Keratinocyte (primary cell): ENCODE measurements around the gene MPZL1. TPM values are rescaled to one million over a fixed set of nuclear protein-coding genes. Genes with fewer than 3 reads are reported as not detected.

ENCODE experiments used
- DNase-seq: peaks from one replicate; pipeline ENCODE4 v3.0.0-alpha.2; 2011; ENCODE audit warnings: low read depth, missing footprints, low spot score
- FAIRE-seq: peaks from 2 replicates; lab custom pipeline; 2011; peaks lifted over from hg19 to GRCh38; lab: Jason Lieb, UNC
- H2AFZ ChIP-seq: 2 replicates; pipeline ENCODE4 v1.6.0; 2012; ENCODE audit warnings: low read length, control low read depth, inconsistent platforms; ENCODE audit not compliant: control insufficient read depth
- H3K27ac ChIP-seq: 2 replicates; pipeline ENCODE4 v1.5.1; 2011; ENCODE audit warnings: low read length; ENCODE audit not compliant: control insufficient read depth, insufficient read depth
- H3K27me3 ChIP-seq: 3 replicates; pipeline ENCODE4 v1.6.0; 2011; ENCODE audit warnings: low read length; ENCODE audit not compliant: control insufficient read depth, insufficient read depth; ENCODE audit errors: extremely low read depth
- H3K36me3 ChIP-seq, 2 experiments: 2 replicates in 1 of 2; 3 replicates in 1 of 2; pipeline ENCODE4 v1.5.1; 2011; ENCODE audit warnings: low read length in 2 of 2, mild to moderate bottlenecking in 1 of 2; ENCODE audit not compliant: control insufficient read depth in 2 of 2, insufficient read depth in 2 of 2; ENCODE audit errors: extremely low read depth in 1 of 2
- H3K4me1 ChIP-seq: 3 replicates; pipeline ENCODE4 v1.5.1; 2011; ENCODE audit warnings: low read length; ENCODE audit not compliant: control insufficient read depth, insufficient read depth; ENCODE audit errors: extremely low read depth
- H3K4me2 ChIP-seq: 3 replicates; pipeline ENCODE4 v1.6.0; 2011; ENCODE audit warnings: low read depth, low read length; ENCODE audit not compliant: control insufficient read depth, insufficient read depth; ENCODE audit errors: extremely low read depth
- H3K4me3 ChIP-seq, 3 experiments: fragments of 200-600 bp in 1 of 3; sonication (generic) in 1 of 3; 2 replicates in 2 of 3; 3 replicates in 1 of 3; pipeline ENCODE4 v1.5.1; 2011 to 2016; ENCODE audit warnings: low read length in 3 of 3, mild to moderate bottlenecking in 3 of 3, control low read depth in 2 of 3, inconsistent platforms in 1 of 3, low read depth in 1 of 3, mixed read lengths in 1 of 3, mixed run types in 1 of 3, moderate library complexity in 1 of 3; ENCODE audit not compliant: control insufficient read depth in 2 of 3, insufficient read depth in 2 of 3; ENCODE audit errors: extremely low read depth in 1 of 3
- H3K79me2 ChIP-seq: 2 replicates; pipeline ENCODE4 v1.6.0; 2012; ENCODE audit warnings: low read length; ENCODE audit not compliant: control insufficient read depth, insufficient read depth
- H3K9ac ChIP-seq: 3 replicates; pipeline ENCODE4 v1.6.0; 2011; ENCODE audit warnings: low read length; ENCODE audit not compliant: control insufficient read depth, insufficient read depth; ENCODE audit errors: extremely low read depth
- H3K9me1 ChIP-seq: 3 replicates; pipeline ENCODE4 v1.6.0; 2011; ENCODE audit warnings: low read length; ENCODE audit not compliant: control insufficient read depth, insufficient read depth; ENCODE audit errors: extremely low read depth
- H3K9me3 ChIP-seq: 2 replicates; pipeline ENCODE4 v1.5.1; 2012; ENCODE audit warnings: low read depth, low read length; ENCODE audit not compliant: control insufficient read depth
- H4K20me1 ChIP-seq: 3 replicates; pipeline ENCODE4 v1.6.0; 2011; ENCODE audit warnings: low read length; ENCODE audit not compliant: control insufficient read depth, insufficient read depth; ENCODE audit errors: extremely low read depth
- CTCF ChIP-seq, 3 experiments: IDR thresholded peaks in 1 of 3; conservative IDR thresholded peaks in 1 of 3; optimal IDR thresholded peaks in 1 of 3; 2 replicates in 2 of 3; 3 replicates in 1 of 3; pipeline versions ENCODE3 to v1.5.1; 2011; ENCODE audit warnings: low read length in 3 of 3, mild to moderate bottlenecking in 3 of 3, moderate library complexity in 2 of 3, control low read depth in 1 of 3, inconsistent platforms in 1 of 3; ENCODE audit not compliant: insufficient read depth in 2 of 3; ENCODE audit errors: extremely low read depth in 1 of 3
- EZH2 ChIP-seq: IDR thresholded peaks from one replicate; pipeline ENCODE4 v1.6.1; 2012; ENCODE audit warnings: inconsistent platforms, mild to moderate bottlenecking, low read length, moderate library complexity
- dilution Hi-C: fragments of 300-500 bp; cut with MboI; formaldehyde crosslinking; loops from one replicate; pipeline ENCODE4 v1.7.0; 2020; ENCODE audit warnings: low sequenced_read_pairs; ENCODE audit not compliant: extremely low pct_ligation_motif_present
- polyA plus RNA-seq, 5 experiments: library from polyadenylated mRNA; depleted of rRNA in 3 of 5; stranded (reverse) in 3 of 5; stranded (forward) in 1 of 5; unstranded in 1 of 5; fragments of >200 nt; gene quantifications; 1 replicate in 1 of 5; 2 replicates in 3 of 5; 3 replicates in 1 of 5; pipeline versions ENCODE4 v1.2.1 to v1.2.3, GENCODE V29; 2011 to 2012; ENCODE audit warnings: missing spikeins in 2 of 5, low read depth in 1 of 5, low replicate concordance in 1 of 5

The MPZL1 gene
- polyA plus RNA-seq, 1 donor (not counting 4 experiments of a cell fraction or from before 2014, with no cell fraction given): 195 TPM

GRCh38 chr1:167744901-167745300 is 23.1 kb downstream of the MPZL1 start:
- Histone ChIP-seq H3K36me3 (no peaks in the 10 kb centered on the region), H3K9ac (no peak overlapping the region), H4K20me1 (no peaks in the 10 kb centered on the region), H3K79me2 (peaks cover 93% of the 10 kb centered on the region), H3K27me3 (no peaks in the 10 kb centered on the region), H2AFZ (no peak overlapping the region), H3K4me2 (no peak overlapping the region), H3K9me3 (peaks cover 6% of the 10 kb centered on the region), H3K27ac (no peak overlapping the region), H3K4me1 (peaks cover 4% of the 10 kb centered on the region), H3K9me1 (no peaks in the 10 kb centered on the region), H3K4me3 (no peak overlapping the region)
- FAIRE-seq: no peak
- TF ChIP-seq EZH2: no peak
- TF ChIP-seq CTCF (optimal IDR thresholded peaks at IDR 0.05 in 1 of 3, IDR thresholded peaks at IDR 0.05 in 1 of 3, conservative IDR thresholded peaks at IDR 0.05 in 1 of 3; ENCODE audit: extremely low read depth in 1 of 3, insufficient read depth in 2 of 3, low read length in 3 of 3): no peak
- no peak for DNase-seq
- dilution Hi-C loops: no loop called here

DNA sequence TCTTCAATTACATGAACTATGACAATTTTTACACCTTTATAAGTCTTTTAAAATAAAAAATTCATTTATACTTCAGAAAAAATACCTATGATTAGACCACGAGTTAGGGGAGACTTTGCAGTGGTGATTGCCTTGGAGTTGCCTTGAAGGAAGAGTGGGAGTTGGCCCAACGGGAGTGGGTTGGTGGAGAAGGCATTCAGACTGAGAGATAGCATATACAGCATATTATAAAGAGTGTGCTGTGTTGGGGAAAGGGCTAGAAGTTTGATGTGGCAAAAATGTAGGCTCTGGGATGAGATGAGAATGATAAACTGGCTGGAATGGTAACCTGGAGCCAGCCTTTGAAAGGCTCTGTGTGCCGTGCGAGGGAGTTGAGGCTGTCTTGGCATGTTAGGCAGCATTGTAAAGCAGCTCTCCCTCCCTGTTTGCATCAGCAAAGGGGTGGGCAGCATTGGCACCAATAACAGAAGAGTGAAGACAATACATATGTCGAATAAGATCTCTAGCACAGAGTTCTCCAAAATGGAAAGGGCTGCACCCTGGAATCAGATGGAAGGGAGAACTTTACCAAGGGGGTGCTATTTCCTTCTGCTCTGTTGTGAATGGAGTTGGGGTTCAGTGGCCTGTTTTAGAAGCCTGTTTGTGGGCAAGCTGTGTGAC is 24.4 kb downstream of the MPZL1 start:
- Histone ChIP-seq H4K20me1 (no peaks in the 10 kb centered on the region), H2AFZ (no peak overlapping the region), H3K79me2 (peaks cover 97% of the 10 kb centered on the region), H3K4me3 (no peak overlapping the region), H3K9ac (no peak overlapping the region), H3K27ac (no peak overlapping the region), H3K4me1 (peaks cover 9% of the 10 kb centered on the region), H3K36me3 (no peaks in the 10 kb centered on the region), H3K9me3 (peaks cover 6% of the 10 kb centered on the region), H3K9me1 (no peaks in the 10 kb centered on the region), H3K4me2 (no peak overlapping the region), H3K27me3 (no peaks in the 10 kb centered on the region)
- FAIRE-seq (no peak), DNase-seq (no peak)
- dilution Hi-C loops: no loop called here
- TF ChIP-seq CTCF (optimal IDR thresholded peaks at IDR 0.05 in 1 of 3, IDR thresholded peaks at IDR 0.05 in 1 of 3, conservative IDR thresholded peaks at IDR 0.05 in 1 of 3; ENCODE audit: extremely low read depth in 1 of 3, insufficient read depth in 2 of 3, low read length in 3 of 3) (no peak), EZH2 (no peak)
